D721Med (cell line): Measurements from ENCODE around the gene NR1H2.

ENCODE experiments used
- DNase-seq: peaks from one replicate; pipeline ENCODE4 v3.0.0; 2011; ENCODE audit warnings: low spot score; ENCODE audit not compliant: insufficient read length
- FAIRE-seq: peaks from 2 replicates; lab custom pipeline; 2011; peaks lifted over from hg19 to GRCh38; lab: Jason Lieb, UNC
- TF ChIP-seq, protein P1 (sequence below): IDR thresholded peaks from 2 replicates; pipeline ENCODE4 v1.5.1; 2012; ENCODE audit warnings: mild to moderate bottlenecking, control low read depth; ENCODE audit not compliant: insufficient read depth; ENCODE audit errors: missing control alignments

The NR1H2 gene

DNA sequence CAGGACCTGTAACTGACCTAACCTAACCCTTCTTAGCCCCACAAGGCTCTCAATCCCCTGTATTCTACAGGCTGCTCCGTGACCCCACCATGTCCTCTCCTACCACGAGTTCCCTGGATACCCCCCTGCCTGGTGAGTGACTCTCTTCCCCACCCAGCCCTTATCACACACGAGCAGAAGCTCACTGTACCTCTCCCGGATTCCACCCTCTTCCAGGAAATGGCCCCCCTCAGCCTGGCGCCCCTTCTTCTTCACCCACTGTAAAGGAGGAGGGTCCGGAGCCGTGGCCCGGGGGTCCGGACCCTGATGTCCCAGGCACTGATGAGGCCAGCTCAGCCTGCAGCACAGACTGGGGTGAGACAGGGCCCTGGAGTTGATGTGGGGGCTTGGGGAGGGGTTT lies 1.3 kb downstream of the NR1H2 start:
- TF ChIP-seq, protein P1, sequence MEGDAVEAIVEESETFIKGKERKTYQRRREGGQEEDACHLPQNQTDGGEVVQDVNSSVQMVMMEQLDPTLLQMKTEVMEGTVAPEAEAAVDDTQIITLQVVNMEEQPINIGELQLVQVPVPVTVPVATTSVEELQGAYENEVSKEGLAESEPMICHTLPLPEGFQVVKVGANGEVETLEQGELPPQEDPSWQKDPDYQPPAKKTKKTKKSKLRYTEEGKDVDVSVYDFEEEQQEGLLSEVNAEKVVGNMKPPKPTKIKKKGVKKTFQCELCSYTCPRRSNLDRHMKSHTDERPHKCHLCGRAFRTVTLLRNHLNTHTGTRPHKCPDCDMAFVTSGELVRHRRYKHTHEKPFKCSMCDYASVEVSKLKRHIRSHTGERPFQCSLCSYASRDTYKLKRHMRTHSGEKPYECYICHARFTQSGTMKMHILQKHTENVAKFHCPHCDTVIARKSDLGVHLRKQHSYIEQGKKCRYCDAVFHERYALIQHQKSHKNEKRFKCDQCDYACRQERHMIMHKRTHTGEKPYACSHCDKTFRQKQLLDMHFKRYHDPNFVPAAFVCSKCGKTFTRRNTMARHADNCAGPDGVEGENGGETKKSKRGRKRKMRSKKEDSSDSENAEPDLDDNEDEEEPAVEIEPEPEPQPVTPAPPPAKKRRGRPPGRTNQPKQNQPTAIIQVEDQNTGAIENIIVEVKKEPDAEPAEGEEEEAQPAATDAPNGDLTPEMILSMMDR, result no peak
- no peak for DNase-seq
- no peak for FAIRE-seq

DNA sequence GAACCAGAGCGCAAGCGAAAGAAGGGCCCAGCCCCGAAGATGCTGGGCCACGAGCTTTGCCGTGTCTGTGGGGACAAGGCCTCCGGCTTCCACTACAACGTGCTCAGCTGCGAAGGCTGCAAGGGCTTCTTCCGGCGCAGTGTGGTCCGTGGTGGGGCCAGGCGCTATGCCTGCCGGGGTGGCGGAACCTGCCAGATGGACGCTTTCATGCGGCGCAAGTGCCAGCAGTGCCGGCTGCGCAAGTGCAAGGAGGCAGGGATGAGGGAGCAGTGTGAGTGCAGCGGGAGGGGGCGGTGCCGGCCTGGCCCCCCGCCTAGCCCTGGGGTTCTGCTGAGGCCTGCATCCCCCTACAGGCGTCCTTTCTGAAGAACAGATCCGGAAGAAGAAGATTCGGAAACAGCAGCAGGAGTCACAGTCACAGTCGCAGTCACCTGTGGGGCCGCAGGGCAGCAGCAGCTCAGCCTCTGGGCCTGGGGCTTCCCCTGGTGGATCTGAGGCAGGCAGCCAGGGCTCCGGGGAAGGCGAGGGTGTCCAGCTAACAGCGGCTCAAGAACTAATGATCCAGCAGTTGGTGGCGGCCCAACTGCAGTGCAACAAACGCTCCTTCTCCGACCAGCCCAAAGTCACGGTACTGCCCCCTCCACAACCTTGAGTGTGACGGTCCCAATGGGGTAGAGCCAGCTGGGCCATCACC lies 2.1 kb downstream of the NR1H2 start:
- DNase-seq, result no peak
- FAIRE-seq, result no peak
- TF ChIP-seq, protein P1, result no peak

DNA sequence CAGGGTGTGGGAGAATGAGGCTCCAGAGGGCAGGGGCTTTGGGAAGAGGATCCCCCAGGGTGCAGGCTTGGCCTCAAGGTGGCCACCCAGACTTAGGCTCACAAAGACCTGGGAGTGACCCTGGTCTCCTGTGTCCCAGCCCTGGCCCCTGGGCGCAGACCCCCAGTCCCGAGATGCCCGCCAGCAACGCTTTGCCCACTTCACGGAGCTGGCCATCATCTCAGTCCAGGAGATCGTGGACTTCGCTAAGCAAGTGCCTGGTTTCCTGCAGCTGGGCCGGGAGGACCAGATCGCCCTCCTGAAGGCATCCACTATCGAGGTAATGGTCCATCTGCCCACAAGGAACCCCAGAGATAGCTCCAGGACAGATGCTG lies 2.6 kb downstream of the NR1H2 start:
- DNase-seq (no peak), FAIRE-seq (no peak)
- TF ChIP-seq, protein P1, result no peak

DNA sequence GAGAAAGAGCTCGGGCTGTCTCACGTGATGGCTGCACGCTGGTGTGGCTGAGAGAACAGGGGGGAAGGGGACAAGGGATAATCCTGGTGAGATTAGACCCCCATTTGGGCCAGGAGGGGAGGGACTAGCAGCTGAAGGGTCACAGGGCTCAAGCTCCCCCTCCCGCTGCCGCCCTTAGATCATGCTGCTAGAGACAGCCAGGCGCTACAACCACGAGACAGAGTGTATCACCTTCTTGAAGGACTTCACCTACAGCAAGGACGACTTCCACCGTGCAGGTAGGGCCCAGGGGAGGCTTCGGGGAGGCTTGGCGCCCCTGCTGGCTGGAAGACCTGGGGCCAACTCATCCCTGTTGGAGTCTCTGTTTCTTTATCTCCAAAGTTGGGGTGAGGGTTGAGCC lies 3.3 kb downstream of the NR1H2 start:
- no peak for FAIRE-seq
- TF ChIP-seq, protein P1, result no peak
- DNase-seq, result no peak

DNA sequence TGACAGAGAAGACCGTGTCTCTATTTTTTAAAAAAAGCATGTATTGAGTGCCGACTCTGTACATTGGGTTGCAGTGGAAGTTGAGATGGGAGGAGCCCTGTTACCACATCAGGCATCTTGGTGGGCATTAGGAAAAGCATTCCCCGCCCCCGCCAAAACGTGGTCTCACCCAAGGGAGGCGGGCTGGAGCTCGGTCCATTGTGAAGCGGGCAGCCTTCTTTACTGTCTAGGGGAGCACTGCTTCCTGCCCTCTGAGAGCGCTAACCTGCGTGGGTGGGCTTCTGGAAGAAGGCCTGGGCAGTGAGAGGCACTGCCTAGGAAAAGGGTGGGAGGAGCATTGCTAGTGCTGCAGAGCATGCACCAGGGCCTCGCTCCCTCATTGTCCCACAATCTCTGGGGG lies 3.9 kb downstream of the NR1H2 start:
- no peak for FAIRE-seq
- no peak for DNase-seq
- TF ChIP-seq, protein P1, result no peak

DNA sequence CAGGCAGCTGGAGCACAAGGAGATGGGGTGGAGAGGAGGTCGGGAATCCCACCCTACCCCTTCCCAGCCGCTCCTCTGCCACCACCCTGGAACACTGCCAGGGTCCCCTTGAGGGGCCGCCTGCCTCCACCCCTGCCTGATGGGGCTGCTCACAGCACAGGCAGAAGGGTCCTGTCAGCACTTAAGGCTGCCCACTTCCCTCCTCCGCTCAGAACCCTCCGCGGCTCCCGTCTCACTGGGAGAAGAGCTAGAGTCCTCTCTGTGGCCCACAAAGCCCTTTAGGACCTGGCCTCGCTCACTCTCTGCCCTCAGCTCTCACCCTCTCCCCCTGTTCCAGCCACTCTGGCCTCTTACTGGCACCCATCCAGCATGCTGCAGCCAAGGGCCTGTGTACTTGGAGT lies 4.5 kb downstream of the NR1H2 start:
- DNase-seq, result no peak
- TF ChIP-seq, protein P1, result no peak
- FAIRE-seq, result no peak

DNA sequence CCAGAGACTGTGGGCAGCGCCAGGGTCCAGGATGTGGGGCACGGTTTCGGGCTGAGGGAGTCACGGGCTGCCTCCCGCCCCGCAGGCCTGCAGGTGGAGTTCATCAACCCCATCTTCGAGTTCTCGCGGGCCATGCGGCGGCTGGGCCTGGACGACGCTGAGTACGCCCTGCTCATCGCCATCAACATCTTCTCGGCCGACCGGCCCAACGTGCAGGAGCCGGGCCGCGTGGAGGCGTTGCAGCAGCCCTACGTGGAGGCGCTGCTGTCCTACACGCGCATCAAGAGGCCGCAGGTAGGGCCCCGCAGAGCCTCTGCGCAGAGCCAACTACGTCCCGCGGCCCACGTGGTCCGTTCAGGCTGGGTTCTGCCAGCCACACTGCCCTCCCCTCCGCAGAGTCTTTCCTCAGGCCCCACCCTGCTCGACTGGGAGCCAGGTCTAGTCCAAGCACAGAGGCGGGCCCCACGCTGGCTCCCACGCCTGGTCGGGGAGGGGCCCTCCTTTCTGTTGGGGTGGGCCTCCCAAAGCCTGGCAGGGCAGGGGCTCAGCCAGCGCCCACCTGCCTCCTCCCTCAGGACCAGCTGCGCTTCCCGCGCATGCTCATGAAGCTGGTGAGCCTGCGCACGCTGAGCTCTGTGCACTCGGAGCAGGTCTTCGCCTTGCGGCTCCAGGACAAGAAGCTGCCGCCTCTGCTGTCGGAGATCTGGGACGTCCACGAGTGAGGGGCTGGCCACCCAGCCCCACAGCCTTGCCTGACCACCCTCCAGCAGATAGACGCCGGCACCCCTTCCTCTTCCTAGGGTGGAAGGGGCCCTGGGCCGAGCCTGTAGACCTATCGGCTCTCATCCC lies 5.8 kb downstream of the NR1H2 start:
- no peak for FAIRE-seq

More for the DNA sequence above, 5.8 kb downstream of the NR1H2 start:
- TF ChIP-seq, protein P1, result no peak
- no peak for DNase-seq
